ENCODE data around the gene ZNF511. TPM values are rescaled to one million over a fixed set of nuclear protein-coding genes. Genes with fewer than 3 reads are reported as not detected.

The ZNF511 gene
- total and polyA plus RNA-seq, 9 of the 15 experiments (the other 6 are each of a cell fraction or from before 2014, with no cell fraction given), result 0.61 to 69.3 (median 40.1) TPM

GRCh38 chr10:133324857-133325260 lies 16.1 kb downstream of the ZNF511 start:
- Histone ChIP-seq H3K36me3 (ENCODE audit: control insufficient read depth, insufficient read depth, low read length) (no peaks in the 10 kb centered on the region), H3K9me3 (replicated peaks; ENCODE audit: control insufficient read depth, insufficient read depth, low read depth, low read length) (no peaks in the 10 kb centered on the region), H3K9ac (ENCODE audit: insufficient read depth in 1 of 2, low read depth in 2 of 2, low read length in 2 of 2) (no peak overlapping the region), H2AFZ (ENCODE audit: low read depth, low read length) (no peak overlapping the region), H4K20me1 (replicated peaks; ENCODE audit: control insufficient read depth, insufficient read depth, low read length) (no peaks in the 10 kb centered on the region), H3K4me3 (no peak overlapping the region), H3K9me1 (ENCODE audit: control insufficient read depth, insufficient read depth, low read length) (no peaks in the 10 kb centered on the region), H3K4me2 (ENCODE audit: insufficient read depth, low read length) (no peak overlapping the region), H3K27me3 (ENCODE audit: control insufficient read depth in 2 of 2, insufficient read depth in 2 of 2, low read length in 2 of 2) (no peaks in the 10 kb centered on the region; a peak in 1 of 5 replicates), H3K27ac (ENCODE audit: extremely low read depth, low read depth, low read length) (no peak overlapping the region), H3K79me2 (ENCODE audit: control insufficient read depth, insufficient read depth, low read length) (no peaks in the 10 kb centered on the region), H3K4me1 (replicated peaks in 1 of 2; ENCODE audit: control insufficient read depth in 2 of 2, insufficient read depth in 2 of 2, low read length in 2 of 2) (peaks cover 0 to 47% of the 10 kb centered on the region in 2 experiments; a peak in 3 of 5 replicates)
- no peak for FAIRE-seq
- ATAC-seq, result no peak
- POLR2A ChIA-PET, result no interaction called here
- BruUV-seq (replicated peaks), result no TSS peak
- TF ChIP-seq GABPB1 (CRISPR knock-in tag; IDR thresholded peaks at IDR 0.05), result peak; percentile 1; the same call in 1 of the 2 replicates
- TF ChIP-seq E2F4 (CRISPR knock-in tag; IDR thresholded peaks at IDR 0.05; ENCODE audit: low read depth), result no peak
- peak; percentile 64 for TF ChIP-seq GABPA (tag; conservative IDR thresholded peaks at IDR 0.05; ENCODE audit: low read depth)
- TF ChIP-seq ARNT (IDR thresholded peaks at IDR 0.05), result no peak
- TF ChIP-seq NFE2L1 (tag; IDR thresholded peaks at IDR 0.05; ENCODE audit: borderline replicate concordance, low read depth), result no peak
- no peak for TF ChIP-seq ZBTB2 (IDR thresholded peaks at IDR 0.05)
- no peak for TF ChIP-seq ZNF282 (CRISPR knock-in tag; IDR thresholded peaks at IDR 0.05)
- TF ChIP-seq TFAP4 (CRISPR knock-in tag; IDR thresholded peaks at IDR 0.05; ENCODE audit: borderline replicate concordance), result no peak
- no peak for TF ChIP-seq TBP (optimal IDR thresholded peaks at IDR 0.05; ENCODE audit: low read depth, low read length)
- no peak for TF ChIP-seq NFATC3 (IDR thresholded peaks at IDR 0.05)
- CTCF ChIA-PET (ENCODE audit: low intra/inter-chr PET ratio), result no interaction called here
- in situ Hi-C loops (cut with MboI) (no loop called here), intact Hi-C loops (cut with micrococcal nuclease) (loop anchor here (5.0 to 10.0 kb wide), 3 partner anchors 70 to 160 kb away; partner anchors contain the start of gene MTG1)
- WGBS (ENCODE audit: insufficient coverage, low coverage, missing lambda C conversion rate), result 52% methylated on average over 12 of the region's 20 CpGs
- no peak for DNase-seq (ENCODE audit: extremely low read depth in 1 of 4, low spot score in 3 of 4)

All from K562 (cell line).